PFSK-1 (cell line): ENCODE results near the gene PARP3.

Experiments
- FOXP2 ChIP-seq: optimal IDR thresholded peaks from 2 replicates; pipeline ENCODE3; 2011; ENCODE audit warnings: borderline replicate concordance, control low read depth, inconsistent platforms; ENCODE audit not compliant: insufficient read depth; ENCODE audit errors: extremely low read length, extremely low read depth
- POLR2AphosphoS5 ChIP-seq: IDR thresholded peaks from 2 replicates; pipeline ENCODE4 v1.6.1; 2012; ENCODE audit warnings: low read depth, mild to moderate bottlenecking, control low read depth, low read length, moderate library complexity
- REST ChIP-seq, 2 experiments: IDR thresholded peaks; 2 replicates each; pipeline versions ENCODE4 v1.6.1 to v1.8.0; 2011 to 2012; ENCODE audit warnings: low read depth in 2 of 2, low read length in 2 of 2, control low read depth in 1 of 2, inconsistent platforms in 1 of 2, mild to moderate bottlenecking in 1 of 2, moderate library complexity in 1 of 2; ENCODE audit not compliant: insufficient read depth in 1 of 2
- SIN3A ChIP-seq: IDR thresholded peaks from 2 replicates; pipeline ENCODE4 v1.6.1; 2012; ENCODE audit warnings: mild to moderate bottlenecking, low read length, moderate library complexity, borderline replicate concordance; ENCODE audit not compliant: insufficient read depth
- TAF1 ChIP-seq: IDR thresholded peaks from 2 replicates; pipeline ENCODE4 v1.6.1; 2012; ENCODE audit warnings: low read length, control low read depth, borderline replicate concordance; ENCODE audit not compliant: insufficient read depth

The PARP3 gene

GRCh38 chr3:51927061-51927977, 14.8 kb upstream of the PARP3 start:
- no peak for TF ChIP-seq TAF1
- TF ChIP-seq POLR2AphosphoS5: no peak
- TF ChIP-seq FOXP2: no peak
- no peak for TF ChIP-seq REST (IDR thresholded peaks at IDR 0.05; ENCODE audit: insufficient read depth in 1 of 2, low read depth in 2 of 2, low read length in 2 of 2)
- TF ChIP-seq SIN3A: no peak

- TF ChIP-seq TAF1 (no peak), REST (IDR thresholded peaks at IDR 0.05; ENCODE audit: insufficient read depth in 1 of 2, low read depth in 2 of 2, low read length in 2 of 2) (no peak), FOXP2 (no peak), POLR2AphosphoS5 (no peak), SIN3A (no peak)
Observed at GRCh38 chr3:51928438-51928837, 13.7 kb upstream of the PARP3 start.

DNA sequence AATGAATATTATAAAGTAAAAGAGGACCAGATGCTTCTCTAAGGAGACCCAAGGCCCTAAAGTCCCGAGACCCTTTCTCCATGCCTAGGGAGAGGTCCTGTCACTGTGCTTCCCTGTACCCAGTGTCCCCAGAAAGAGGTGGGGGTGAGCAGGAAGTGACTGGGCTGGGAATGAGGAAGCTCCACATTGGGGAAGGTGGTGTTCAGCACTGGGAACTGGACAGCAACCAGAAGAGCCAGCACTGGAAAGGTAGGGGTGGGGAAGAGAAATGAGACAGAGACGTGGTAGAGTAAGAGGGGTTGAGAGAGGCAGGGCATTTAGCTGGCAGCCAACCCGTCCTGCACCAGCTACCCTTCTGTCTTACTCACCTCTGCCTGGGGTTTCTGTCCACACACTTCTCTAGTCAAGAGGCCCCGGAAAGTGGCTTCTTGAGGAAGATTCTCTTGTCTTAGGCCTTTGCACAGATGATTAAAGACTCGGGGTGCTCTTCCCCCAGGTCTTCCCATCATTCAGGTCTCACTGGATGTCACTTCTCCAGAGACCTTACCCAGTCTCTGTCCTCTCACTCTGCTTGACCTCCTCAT, 12.7 kb upstream of the PARP3 start:
- peak; percentile 91 to 96 for TF ChIP-seq REST (IDR thresholded peaks at IDR 0.05; ENCODE audit: insufficient read depth in 1 of 2, low read depth in 2 of 2, low read length in 2 of 2)
- no peak for TF ChIP-seq FOXP2

- TF ChIP-seq FOXP2 (no peak), REST (IDR thresholded peaks at IDR 0.05; ENCODE audit: insufficient read depth in 1 of 2, low read depth in 2 of 2, low read length in 2 of 2) (no peak), SIN3A (no peak), TAF1 (no peak), POLR2AphosphoS5 (no peak)
Observed at GRCh38 chr3:51930439-51930838, 11.7 kb upstream of the PARP3 start.
